GM12892 (cell line): ENCODE data around the gene YES1.

ENCODE experiments used
- DNase-seq: peaks from one replicate; pipeline ENCODE4 v3.0.0; 2011; ENCODE audit not compliant: insufficient read length
- FAIRE-seq: peaks from 2 replicates; lab custom pipeline; 2011; peaks lifted over from hg19 to GRCh38; lab: Jason Lieb, UNC
- POLR2A ChIP-seq: IDR thresholded peaks from 2 replicates; pipeline ENCODE4 v1.6.1; 2011; ENCODE audit warnings: low read depth, low read length, control low read depth
- POLR2AphosphoS5 ChIP-seq: IDR thresholded peaks from 2 replicates; pipeline ENCODE4 v1.6.1; 2011; ENCODE audit warnings: low read depth, low read length, control low read depth
- TAF1 ChIP-seq: IDR thresholded peaks from 2 replicates; pipeline ENCODE4 v1.6.1; 2011; ENCODE audit warnings: low read depth, mild to moderate bottlenecking, control low read depth, low read length, borderline replicate concordance

YES1 gene

DNA sequence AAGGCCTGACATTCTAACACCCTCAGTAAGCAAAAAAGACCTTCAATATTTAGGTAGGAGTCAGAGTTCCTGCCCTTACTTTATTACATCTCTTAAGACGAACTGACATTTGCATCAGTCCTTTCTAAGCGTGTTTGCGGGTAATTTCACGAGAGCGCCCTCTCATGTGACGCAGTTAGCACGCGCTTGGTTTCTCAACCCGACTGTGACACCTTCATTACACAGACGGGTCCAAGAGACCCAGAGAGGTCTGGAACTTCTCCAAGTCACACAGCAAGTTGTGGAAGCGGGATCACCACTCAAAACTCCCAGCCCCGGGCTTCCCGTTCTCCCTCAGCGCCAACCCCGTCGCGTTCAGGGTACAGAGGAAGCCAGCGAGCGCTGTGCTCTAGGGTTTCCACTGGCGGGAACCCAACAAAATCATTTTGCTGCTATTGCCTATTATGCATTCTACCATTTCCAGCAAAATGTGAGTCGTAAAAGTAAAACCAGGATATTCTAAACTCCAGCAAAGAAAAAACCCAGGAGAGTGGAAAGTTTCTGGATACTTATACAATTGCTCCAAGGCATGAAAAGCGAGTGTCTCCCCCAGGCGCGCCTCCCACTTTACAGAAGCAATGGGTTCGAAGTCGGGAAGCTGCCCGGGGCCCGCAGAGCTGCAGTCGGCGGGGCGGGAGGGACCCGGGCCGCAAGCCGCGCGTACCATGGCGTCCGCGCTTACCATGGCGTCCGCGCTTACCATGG lies 100.2 kb downstream of the YES1 start:
- DNase-seq (peak; percentile 30), FAIRE-seq (peak; percentile 74)

DNA sequence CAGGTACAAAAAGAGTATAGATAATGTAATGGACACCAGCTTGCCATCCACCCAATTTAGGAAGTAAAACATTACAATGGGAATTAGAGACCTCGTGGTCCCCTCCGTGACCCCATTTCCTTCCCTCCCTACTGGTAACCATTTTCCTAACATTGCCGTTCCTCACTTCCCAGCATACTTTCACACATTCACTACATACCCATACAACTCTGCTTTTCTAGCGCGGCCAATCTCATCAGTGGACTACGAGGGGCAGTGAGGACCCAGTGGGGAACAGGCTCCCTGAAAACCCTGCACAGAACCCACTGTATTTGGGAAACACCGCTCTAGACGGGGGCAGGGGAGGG lies 100.8 kb downstream of the YES1 start:
- TF ChIP-seq POLR2AphosphoS5 (no peak), TAF1 (no peak), POLR2A (no peak)
- FAIRE-seq (peak; percentile 27), DNase-seq (no peak)

More for the DNA sequence above, 100.2 kb downstream of the YES1 start:
- peak; percentile 64 for TF ChIP-seq POLR2A
- peak; percentile 54; the same call in 1 of the 2 replicates for TF ChIP-seq POLR2AphosphoS5
- TF ChIP-seq TAF1: no peak

DNA sequence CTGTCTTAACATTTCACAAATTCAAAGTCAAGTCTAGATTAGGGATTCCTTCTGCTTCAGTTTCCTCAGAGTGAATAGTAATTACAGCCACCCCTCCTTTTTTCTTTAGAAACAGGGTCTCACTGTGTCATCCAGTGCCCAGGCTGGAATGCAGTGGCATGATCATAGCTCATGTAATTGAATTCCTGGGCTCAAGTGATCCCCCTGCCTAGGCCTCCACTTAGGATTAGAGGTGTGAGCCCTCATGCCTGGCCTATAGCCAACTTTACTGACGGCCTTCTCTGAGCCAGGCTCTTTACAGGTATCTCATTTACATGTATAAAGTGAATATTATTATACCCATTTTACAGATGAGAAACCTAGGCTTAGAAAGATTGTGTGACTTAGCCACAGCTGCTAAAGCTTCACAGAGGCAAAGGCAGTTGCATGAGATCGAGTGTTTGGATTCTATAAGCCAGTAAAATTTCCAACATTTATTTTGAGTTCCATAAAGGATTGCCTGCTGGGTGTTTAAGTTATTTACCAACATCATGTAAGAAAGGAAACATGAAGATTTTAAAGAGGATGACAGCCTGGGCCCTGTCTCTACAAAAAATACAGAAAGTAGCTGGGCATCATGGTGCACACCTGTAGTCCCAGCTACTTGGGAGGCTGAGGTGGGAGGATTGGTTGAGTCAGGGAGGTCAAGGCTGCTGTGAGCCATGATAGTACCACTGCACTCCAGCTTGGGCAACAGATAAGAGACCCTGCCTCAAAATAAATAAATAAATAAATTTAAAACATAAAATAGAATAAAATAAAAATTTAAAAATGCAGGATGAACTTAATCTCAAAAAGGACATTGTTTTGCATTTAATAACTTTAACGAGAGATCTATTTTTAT lies 101.4 kb downstream of the YES1 start:
- TF ChIP-seq POLR2A (no peak), TAF1 (no peak), POLR2AphosphoS5 (no peak)
- FAIRE-seq (no peak), DNase-seq (no peak)

DNA sequence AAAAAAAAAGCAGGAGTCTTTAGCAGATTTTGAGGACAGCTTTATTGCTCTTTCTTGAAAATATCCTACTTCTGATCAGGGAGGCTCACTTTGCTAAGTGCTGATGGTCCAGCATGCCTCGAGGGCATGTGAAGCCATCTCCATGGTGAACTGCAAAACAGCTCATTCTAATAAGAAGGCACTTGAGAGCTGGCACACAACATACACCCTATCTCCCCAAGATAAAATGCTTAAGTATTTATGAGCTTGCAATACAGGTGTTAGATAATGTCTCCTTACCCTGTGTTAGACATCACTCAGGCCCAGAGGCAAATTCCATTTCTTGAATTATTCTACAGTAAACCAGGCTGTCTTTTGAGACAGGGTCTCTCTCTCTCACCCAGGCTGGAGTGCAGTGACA lies 102.3 kb downstream of the YES1 start:
- TF ChIP-seq TAF1 (no peak), POLR2A (no peak), POLR2AphosphoS5 (no peak)
- no peak for FAIRE-seq
- DNase-seq: no peak

DNA sequence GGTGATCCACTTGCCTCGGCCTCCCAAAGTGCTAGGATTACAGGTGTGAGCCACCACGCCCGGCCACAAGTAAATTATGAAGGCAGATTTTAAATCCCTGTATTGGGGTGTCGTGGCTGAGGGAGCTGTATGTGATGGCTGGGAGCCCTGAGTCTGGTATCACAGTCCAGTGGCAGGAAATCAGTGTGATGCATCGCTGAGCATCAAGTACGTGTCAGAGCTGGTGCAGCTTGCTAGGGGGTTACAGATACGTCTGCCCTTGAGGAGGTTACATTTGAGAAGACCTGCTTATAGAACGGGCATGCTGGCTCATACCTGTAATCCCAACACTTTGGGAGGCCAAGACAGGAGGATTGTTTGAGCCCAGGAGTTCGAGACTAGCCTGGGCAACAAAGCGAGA lies 103.9 kb downstream of the YES1 start:
- no peak for TF ChIP-seq POLR2A
- no peak for TF ChIP-seq TAF1
- no peak for TF ChIP-seq POLR2AphosphoS5
- no peak for FAIRE-seq
- no peak for DNase-seq

DNA sequence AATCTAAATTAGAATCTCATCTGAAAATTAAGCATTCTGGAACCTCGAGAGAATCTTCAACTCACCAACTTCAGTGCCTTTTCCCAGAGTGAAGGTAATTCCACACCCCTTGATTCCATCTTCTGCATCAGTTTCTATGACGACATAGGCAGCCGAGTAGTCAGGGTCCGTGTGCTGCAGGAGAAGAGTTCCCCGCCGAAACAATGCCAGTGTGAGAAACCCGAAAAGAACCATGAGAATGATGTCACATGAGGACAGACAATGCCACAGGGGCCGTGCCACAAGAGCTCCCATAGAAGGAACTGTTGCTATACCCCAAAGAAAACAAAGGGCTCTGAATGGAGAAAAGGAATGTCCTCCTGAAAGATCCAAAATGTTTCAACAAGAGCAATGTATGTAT lies 105.6 kb downstream of the YES1 start:
- no peak for TF ChIP-seq POLR2AphosphoS5
- TF ChIP-seq POLR2A: no peak
- TF ChIP-seq TAF1: no peak
- DNase-seq: no peak
- FAIRE-seq: no peak

DNA sequence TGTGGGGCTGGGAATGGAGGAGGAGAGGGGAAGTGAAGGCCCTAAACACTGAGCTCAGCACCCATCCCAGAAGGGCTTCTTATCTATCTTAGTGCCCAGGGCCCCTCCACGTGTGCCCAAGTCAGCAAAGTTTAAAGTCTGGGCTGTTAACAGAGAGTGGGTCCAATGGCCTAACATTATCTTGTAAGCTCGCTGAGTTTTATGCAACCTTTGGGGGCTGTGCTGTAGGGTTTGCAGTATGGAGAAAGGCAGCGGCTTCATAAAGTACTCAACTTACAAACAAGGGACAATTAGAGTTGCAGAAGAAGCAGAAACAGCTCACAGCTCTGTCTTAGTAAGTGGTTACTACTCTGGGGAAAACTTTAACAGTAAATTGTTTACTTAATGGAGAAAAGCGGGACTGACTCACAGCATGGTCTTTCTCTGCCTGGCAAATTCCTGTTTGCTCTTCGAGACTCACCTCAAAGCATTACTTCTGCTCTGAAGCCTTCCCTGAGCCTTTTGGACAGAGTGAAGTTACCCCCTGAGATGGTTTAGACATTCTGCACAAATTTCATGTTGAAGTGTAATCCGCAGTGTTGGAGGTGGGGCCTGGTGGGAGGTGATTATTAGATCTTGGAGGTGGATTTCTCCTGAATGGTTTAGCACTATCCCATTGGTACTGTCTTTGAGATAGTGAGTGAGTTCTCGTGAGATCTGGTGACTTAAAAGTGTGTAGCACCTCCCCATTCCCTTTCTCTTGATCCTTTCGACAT lies 108.7 kb downstream of the YES1 start:
- FAIRE-seq (no peak), DNase-seq (no peak)
- no peak for TF ChIP-seq POLR2AphosphoS5

DNA sequence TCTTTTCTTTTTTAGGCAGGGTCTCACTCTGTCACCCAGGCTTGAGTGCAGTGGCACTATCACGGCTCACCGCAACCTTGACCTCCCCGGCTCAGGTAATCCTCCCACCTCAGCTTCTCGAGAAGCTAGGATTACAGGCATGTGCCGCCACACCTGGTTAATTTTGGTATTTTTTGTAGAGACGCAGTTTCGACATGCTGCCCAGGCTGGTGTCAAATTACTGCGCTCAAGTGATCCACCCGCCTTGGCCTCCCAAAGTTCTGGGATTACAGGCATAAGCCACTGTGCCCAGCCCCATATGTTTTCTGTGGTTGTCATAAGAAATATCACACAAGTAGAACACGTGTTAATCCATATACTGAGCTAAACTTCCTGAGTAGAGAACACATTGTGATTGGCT lies 114.2 kb downstream of the YES1 start:
- DNase-seq: no peak
- no peak for TF ChIP-seq POLR2AphosphoS5
- TF ChIP-seq TAF1: no peak
- TF ChIP-seq POLR2A: no peak
- FAIRE-seq: no peak

DNA sequence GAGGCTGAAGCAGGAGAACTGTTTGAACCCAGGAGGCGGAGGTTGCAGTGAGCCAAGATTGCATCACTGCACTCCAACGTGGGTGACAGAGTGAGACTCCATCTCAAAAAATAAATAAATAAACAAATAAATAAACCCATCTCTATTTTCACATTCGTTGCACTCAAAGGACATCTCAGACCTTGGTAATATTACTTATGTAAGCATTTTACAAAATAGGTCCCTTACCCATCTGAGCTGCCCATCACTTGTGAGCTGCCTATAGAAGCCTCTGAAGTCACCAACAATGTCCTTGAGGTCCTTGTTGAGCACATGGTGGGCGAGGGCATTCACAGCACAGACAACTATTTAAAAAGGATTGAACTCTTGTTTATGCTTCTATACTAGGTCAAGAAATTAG lies 115.0 kb downstream of the YES1 start:
- no peak for DNase-seq
- FAIRE-seq: no peak
- TF ChIP-seq POLR2A: no peak
- no peak for TF ChIP-seq TAF1
- no peak for TF ChIP-seq POLR2AphosphoS5

DNA sequence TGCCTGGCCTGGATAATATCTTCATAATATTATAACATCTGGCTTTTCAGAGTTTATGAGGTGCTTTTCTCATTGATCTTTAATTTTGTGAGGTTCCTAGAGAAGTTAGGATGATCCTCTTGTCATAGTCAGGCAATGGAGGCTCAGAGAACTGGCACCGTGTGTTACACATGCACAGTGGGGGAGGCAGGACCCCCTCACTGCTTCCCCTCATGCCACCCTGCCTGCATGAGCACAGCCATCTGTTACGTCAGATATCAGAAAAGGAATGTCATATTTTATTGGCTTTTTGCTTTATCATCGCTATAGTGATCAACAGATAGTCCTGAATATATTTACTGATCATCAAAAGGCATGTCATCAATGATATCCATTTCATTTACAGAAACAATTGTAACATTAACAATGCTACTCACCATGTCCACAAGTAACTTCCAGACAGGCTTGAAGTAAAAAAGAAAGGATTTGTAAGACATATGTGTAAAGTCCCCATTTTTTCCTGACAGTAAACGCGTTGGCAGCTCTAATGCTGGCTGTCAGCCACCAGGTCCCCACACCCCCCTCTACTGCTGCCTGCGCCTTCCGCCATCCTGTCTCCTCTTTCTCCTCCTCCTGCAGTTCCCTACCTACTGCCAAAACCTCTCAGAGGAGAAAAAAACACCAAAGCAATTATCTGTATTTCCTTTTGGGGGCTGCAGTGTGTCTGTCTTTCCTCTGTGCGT lies 118.4 kb downstream of the YES1 start:
- no peak for FAIRE-seq
- TF ChIP-seq TAF1 (no peak), POLR2A (no peak), POLR2AphosphoS5 (no peak)
- no peak for DNase-seq

DNA sequence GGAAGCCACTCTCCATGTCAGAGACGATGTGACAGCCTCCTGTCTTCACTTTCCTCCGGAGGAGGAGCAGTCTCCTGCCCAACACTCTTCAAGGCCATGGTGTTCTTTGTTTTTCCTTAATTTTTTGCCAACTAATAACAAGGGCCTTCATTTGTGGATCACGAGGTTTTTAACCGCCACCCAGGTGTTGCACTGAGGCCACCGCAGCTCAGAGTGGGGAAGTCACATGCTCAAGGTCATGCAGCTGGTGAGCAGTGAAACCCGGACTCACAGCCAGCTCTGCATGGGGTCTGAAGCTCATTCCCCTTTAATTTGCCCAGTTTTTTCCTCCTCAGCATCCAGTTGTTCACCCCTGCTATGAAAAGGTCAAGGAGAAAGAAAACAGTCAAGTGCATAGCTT lies 119.2 kb downstream of the YES1 start:
- FAIRE-seq: no peak
- no peak for TF ChIP-seq TAF1
- TF ChIP-seq POLR2A: no peak
- no peak for TF ChIP-seq POLR2AphosphoS5
- DNase-seq: no peak
